ENCODE results near the gene SLC25A25. TPM values are rescaled to one million over a fixed set of nuclear protein-coding genes. Genes with fewer than 3 reads are reported as not detected.

The SLC25A25 gene
- total and polyA plus RNA-seq, 8 donors, result 7.9 to 37.1 (median 13.6) TPM

DNA sequence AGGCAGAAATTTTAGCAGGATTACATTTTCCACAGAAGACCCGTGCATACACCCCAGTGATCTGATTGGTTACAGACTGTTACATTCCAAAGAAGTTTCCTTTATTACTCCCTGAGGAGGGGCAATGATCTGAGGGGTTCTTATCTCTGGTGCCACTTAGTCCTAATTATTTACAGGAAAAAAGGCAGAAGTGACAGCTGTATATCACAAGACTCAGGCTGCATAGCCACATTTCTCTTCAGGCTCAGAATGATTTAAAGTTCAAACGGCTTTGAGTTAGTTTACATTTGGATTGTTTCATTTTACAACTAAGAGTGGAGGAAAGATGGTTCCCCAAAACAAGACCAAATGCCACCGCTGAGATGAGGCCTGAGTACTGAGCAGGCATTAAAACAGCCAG, 18.2 kb upstream of the SLC25A25 start:
- WGBS, 5 donors, result 38 to 59% (median 51%) methylated on average over 3 of the region's 3 CpGs
- DNase-seq, result no peak
- Histone ChIP-seq H3K27me3 (no peaks in the 10 kb centered on the region), H3K9me3 (no peaks in the 10 kb centered on the region), H3K36me3 (no peaks in the 10 kb centered on the region), H3K27ac (no peak overlapping the region), H3K4me3 (no peak overlapping the region), H3K4me1 (peaks cover 0 to 15% (median 9%) of the 10 kb centered on the region in 4 donors)
- TF ChIP-seq, protein P1, sequence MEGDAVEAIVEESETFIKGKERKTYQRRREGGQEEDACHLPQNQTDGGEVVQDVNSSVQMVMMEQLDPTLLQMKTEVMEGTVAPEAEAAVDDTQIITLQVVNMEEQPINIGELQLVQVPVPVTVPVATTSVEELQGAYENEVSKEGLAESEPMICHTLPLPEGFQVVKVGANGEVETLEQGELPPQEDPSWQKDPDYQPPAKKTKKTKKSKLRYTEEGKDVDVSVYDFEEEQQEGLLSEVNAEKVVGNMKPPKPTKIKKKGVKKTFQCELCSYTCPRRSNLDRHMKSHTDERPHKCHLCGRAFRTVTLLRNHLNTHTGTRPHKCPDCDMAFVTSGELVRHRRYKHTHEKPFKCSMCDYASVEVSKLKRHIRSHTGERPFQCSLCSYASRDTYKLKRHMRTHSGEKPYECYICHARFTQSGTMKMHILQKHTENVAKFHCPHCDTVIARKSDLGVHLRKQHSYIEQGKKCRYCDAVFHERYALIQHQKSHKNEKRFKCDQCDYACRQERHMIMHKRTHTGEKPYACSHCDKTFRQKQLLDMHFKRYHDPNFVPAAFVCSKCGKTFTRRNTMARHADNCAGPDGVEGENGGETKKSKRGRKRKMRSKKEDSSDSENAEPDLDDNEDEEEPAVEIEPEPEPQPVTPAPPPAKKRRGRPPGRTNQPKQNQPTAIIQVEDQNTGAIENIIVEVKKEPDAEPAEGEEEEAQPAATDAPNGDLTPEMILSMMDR (IDR thresholded peaks at IDR 0.05), result no peak
- TF ChIP-seq POLR2A (IDR thresholded peaks at IDR 0.05) (no peak), POLR2AphosphoS5 (IDR thresholded peaks at IDR 0.05) (no peak)
- intact Hi-C loops (cut with DNase I; ENCODE audit: low total_unique reads), result no loop called here

DNA sequence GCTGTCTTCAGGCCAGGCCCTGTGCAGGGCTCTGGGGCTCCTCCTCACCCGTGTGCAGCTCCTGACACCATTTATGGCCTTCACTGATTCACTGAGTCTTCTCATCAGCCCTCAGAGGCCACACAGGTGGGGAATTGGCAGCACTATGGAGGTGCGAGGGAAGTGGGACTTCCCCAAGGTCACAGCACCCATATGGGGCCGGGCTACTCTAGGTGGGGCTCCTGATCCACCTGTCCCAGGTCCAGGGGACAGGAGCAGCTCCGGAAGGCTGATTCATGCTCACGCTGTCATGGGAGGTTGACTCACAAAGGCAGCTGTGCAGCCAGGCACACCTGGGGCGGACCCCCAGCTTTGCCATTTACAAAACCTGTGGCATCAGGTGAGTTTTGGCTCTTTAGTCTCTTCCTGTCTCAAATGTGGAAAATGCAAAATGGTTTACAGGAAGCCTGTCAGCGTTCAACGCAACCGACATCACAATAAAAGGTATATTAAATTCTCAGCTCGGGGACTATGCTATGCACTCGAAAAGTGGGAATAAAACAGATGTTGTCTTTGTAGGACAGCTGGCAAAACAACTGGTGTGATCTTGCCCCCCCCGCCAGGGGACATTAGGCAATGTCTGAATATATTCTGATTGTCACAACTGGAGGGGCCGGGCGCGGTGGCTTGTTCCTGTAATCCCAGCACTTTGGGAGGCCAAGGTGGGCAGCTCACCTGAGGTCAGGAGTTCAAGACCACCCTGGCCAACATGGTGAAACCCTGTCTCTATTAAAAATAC, 15.9 kb upstream of the SLC25A25 start:
- no peak overlapping the region for H3K27ac ChIP-seq
- H3K9me3 ChIP-seq, result no peaks in the 10 kb centered on the region
- peak; percentile 50 to 62 for DNase-seq
- H3K4me3 ChIP-seq, result no peak overlapping the region
- intact Hi-C loops (cut with DNase I; ENCODE audit: low total_unique reads), result no loop called here
- peaks cover 18 to 38% (median 28%) of the 10 kb centered on the region in 4 donors for H3K4me1 ChIP-seq
- H3K36me3 ChIP-seq, result no peaks in the 10 kb centered on the region
- no peaks in the 10 kb centered on the region for H3K27me3 ChIP-seq
- 77 to 86% (median 83%) methylated on average over 14 to 15 of the region's 15 CpGs for WGBS, 5 donors
- TF ChIP-seq, protein P1 (IDR thresholded peaks at IDR 0.05), result no peak
- TF ChIP-seq EP300 (IDR thresholded peaks at IDR 0.05) (no peak), POLR2AphosphoS5 (IDR thresholded peaks at IDR 0.05) (no peak), POLR2A (IDR thresholded peaks at IDR 0.05) (no peak)

DNA sequence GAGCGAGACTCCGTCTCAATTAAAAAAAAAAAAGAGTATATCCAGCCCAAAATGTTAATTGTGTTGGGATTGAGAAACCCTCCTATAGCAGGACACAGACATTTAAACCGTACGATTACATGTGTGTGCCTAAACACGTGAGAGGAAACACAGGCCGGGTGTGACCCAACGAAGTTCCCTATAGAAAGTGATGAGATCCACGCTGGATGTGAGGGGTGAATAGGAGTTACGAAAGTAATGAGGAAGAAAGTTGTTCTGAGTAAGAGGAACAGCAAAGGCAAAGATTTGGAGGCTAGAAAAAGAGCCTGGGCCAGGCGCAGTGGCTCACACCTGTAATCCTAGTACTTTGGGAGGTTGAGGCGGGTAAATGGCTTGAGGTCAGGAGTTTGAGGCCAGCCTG, 14.5 kb upstream of the SLC25A25 start:
- peaks cover 23 to 49% (median 40%) of the 10 kb centered on the region in 4 donors for H3K4me1 ChIP-seq
- intact Hi-C loops (cut with DNase I; ENCODE audit: low total_unique reads), result no loop called here
- no peaks in the 10 kb centered on the region for H3K27me3 ChIP-seq
- no peaks in the 10 kb centered on the region for H3K9me3 ChIP-seq
- no peaks in the 10 kb centered on the region for H3K36me3 ChIP-seq
- WGBS, 5 donors, result 81 to 93% (median 91%) methylated on average over 11 of the region's 11 CpGs
- H3K27ac ChIP-seq, result peak overlapping the region in 3 of 5 donors; percentile 62 to 89 (median 88)
- TF ChIP-seq POLR2AphosphoS5 (IDR thresholded peaks at IDR 0.05), result no peak
- TF ChIP-seq POLR2A (IDR thresholded peaks at IDR 0.05), result no peak
- TF ChIP-seq EP300 (IDR thresholded peaks at IDR 0.05), result no peak
- TF ChIP-seq, protein P1 (IDR thresholded peaks at IDR 0.05), result no peak
- no peak for DNase-seq
- no peak overlapping the region for H3K4me3 ChIP-seq

DNA sequence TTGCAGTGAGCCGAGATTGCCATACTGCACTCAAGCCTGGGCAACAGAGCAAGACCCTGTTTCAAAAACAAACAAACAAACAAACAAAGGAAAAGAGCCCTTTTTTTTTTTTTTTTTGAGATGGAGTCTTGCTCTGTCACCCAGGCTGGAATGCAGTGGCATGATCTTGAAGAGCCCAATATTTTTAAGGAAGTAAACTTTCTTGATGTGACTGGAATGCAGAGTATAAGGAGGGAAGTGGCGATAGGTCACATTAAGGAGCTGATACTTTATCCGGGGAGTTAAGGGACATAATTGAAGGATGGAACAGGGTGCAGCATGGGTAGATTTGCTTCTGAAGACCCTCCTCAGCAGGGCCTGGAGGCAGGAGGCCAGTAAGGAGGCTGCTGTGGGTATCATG, 13.9 kb upstream of the SLC25A25 start:
- intact Hi-C loops (cut with DNase I; ENCODE audit: low total_unique reads), result no loop called here
- Histone ChIP-seq H3K9me3 (no peaks in the 10 kb centered on the region), H3K4me1 (peaks cover 23 to 49% (median 40%) of the 10 kb centered on the region in 4 donors), H3K4me3 (no peak overlapping the region), H3K27me3 (no peaks in the 10 kb centered on the region), H3K36me3 (no peaks in the 10 kb centered on the region), H3K27ac (peak overlapping the region in 4 of 5 donors; percentile 62 to 89 (median 84))
- WGBS, 5 donors, result 67 to 84% (median 72%) methylated on average over 3 of the region's 3 CpGs
- no peak for DNase-seq
- TF ChIP-seq EP300 (IDR thresholded peaks at IDR 0.05) (no peak), POLR2AphosphoS5 (IDR thresholded peaks at IDR 0.05) (no peak), POLR2A (IDR thresholded peaks at IDR 0.05) (no peak)
- TF ChIP-seq, protein P1 (IDR thresholded peaks at IDR 0.05), result no peak
